HG03045 (cell line): ENCODE data around the gene ADGRG1.

Experiments used
- ATAC-seq: cut with Tn5 transposase; IDR thresholded peaks from one replicate; pipeline ENCODE4 v1.9.1; 2021; ENCODE audit warnings: mild to moderate bottlenecking, moderate library complexity; ENCODE audit not compliant: unreplicated experiment

ADGRG1 gene

DNA sequence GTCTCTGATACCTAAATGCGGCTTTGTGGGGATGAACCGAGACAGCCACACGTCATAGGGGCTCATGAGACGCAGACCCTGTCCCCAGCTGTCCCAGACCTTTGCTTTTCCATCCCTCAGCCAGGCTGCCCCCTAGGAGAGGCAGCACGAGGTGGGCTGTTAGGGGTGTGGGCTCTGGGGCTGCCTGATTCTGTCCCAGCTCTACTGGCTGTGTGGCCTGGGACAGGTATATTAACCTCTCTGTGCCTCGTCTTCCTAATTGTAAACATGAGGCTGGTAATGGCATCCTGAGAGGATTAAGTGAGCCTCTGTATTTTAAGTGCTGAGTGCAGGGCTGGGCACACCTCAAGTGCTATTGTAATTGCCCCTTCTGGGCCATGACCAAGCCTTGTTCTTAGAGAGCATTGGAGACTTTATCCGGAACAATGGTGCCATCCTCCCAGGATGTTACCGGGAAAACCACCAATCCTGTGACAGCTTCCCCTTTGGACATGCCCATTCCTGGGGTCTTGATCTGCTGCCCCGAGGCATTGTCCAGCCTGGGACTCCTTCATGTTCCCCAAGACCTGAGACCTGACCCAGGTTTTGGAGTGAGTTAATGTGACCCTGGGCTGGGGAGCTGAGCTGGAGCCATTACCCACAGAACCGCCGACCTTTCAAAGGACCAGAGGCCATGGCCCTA, 5.1 kb downstream of the ADGRG1 start:
- ATAC-seq = no peak

GRCh38 chr16:57634171-57634570, 5.7 kb downstream of the ADGRG1 start:
- no peak for ATAC-seq

DNA sequence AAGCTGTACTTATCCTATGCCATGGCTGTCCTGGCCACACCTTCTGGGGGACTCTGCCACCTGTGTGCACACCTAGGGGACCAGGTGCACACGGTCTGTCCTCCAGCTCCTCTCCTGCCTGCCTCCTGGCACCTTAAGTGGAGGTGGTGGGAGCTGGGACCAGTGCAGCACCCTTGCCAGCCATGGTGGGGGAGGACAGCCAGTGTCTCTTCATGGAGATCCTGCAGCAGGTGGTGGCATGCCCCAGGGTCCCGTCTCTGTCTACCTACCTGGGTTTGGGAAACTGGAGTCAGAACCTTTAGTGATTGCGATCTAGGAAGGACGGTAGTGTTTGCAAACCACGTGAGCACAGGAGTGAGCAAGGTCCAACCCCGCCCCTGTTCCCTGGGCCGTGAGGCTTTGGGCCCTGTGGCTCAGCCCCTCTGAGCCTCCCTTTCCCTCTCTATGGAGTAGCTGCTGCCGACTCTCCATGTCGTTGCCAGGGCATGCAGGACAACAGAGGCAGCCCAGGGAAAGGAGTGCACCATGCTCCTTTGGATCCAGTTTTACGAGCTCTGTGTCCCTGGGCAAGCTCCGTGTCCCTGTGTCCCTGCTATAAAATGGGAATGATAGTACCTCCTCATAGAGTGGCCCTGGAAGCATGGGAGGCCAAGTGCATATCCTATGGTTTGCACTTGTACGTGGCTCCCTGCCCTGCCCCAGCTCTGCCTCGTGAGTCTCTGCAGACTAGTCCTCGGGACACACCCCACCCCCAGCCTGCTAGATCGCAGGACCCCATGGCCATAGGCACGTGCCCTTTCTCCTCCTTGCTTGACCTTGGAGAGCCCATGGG, 7.1 kb downstream of the ADGRG1 start:
- ATAC-seq = no peak

DNA sequence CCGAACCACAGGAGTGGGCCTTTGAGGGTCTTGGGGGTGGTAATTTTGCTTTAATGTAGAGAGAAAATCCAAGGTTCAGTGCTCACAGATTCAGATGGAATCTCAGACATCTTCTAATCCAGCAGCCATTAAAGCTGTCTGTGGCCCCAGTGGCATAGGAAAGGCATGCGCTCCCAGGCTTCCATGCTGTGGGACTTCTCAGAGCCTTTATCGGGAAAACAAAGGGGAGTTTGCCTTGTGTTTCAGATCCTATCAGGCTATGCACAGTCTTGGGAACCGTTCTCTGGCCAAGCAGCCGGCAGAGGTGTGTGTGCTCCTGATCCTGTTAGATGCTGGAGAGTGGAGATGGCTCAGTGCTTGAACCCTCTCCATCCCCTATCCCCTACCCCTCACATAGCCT, 7.8 kb downstream of the ADGRG1 start:
- ATAC-seq = no peak

DNA sequence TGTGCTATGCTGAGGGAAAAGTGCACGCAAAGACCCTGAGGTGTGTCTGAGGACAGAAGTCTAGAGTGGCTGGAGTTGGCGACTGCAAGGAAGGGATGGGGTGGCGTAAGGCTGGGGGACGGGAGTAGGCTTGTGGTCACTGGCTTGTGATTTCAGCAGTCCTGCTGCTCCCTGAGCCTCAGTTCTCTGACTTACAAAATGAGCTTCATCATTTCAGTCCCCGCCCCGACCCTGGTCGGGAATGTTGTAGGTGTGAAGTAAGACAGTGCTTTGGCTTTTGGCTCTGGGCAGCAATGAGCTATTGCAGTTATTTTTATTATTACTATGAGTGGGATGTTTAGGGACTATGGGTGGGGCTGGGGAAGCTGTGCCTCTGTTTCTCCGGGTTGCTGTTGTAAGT, 8.6 kb downstream of the ADGRG1 start:
- no peak for ATAC-seq

GRCh38 chr16:57637424-57637823, 9.0 kb downstream of the ADGRG1 start:
- ATAC-seq = no peak

GRCh38 chr16:57637965-57638364, 9.5 kb downstream of the ADGRG1 start:
- ATAC-seq = no peak

DNA sequence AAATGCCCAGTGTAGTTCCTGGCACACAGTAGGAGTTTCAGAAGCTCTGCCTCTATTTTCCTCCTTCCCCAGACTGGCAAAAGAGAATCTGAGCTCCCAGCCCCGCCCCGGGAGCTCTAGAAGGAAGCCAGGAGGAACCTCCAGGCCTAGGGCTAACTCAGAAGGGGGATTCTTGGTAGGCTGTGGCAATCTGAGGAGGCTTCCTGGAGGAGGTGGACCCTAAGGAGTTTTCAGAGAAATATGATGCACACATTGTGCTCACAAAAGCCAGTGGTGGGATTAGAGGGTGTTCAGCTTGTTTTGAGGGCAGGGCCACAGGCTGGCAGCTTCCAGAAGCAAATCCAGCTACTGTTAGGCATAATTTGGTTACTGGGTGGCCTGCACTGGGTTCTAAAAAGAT, 10.0 kb downstream of the ADGRG1 start:
- no peak for ATAC-seq

- no peak for ATAC-seq
Observed at GRCh38 chr16:57639172-57639887, 10.9 kb downstream of the ADGRG1 start.

- no peak for ATAC-seq
Observed at GRCh38 chr16:57640185-57640584, 11.8 kb downstream of the ADGRG1 start.

DNA sequence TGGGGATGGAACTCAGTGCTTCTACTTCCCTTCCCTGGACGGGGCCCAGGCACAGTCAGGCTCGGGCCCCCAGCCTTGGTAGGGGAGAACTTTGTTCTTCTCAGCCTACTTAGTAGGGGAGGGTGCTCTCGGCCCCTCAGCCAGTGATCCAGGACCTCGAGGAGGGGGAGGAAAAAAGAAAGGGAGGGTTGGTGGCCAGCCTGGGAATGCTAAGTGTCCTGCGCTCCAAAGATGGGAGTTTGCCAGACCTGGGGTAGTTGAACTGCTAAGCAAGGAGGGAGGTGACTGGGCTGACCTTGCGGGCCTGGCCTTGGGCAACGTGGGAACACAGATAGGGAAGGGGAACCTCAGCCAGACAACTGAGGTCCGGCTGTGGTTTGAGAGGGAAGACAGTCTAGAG, 12.2 kb downstream of the ADGRG1 start:
- no peak for ATAC-seq

GRCh38 chr16:57642160-57643135, 14.0 kb downstream of the ADGRG1 start:
- ATAC-seq = no peak

DNA sequence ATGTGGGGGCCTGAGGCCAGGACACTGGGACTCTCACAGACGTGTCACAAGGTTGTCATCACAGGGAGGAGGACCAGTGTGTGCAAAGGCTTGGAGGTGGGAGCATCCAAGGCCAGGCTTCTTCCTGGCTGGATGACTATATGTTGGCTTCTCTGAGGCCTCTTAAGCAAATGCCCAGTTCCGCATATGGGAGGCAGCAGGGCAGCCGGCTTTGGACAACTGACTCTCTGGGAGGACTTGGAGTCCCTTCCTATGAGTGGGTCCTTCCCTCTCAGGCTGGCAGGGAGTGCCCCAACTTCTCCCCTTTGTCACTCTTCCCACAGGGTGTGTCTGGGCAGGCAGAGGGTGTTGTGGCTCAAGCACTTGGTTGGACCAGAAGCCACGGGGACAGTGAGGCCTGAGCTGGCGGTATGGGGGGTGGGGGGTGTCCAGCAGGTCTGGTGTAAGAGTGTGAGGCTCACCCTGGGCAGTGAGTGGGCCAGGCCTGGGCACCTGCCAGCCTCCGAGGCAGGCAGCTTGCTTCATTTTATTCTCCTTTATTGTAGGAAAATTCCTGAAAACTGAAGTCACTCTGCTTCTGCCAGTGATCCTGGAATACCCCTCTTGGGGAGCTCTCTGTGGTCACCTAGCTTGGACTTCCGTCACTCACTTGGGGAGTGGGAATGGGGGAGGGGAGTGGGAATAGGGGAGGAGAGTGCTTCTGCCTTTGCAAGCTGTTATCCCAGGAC, 14.9 kb downstream of the ADGRG1 start:
- ATAC-seq = no peak

- ATAC-seq = no peak
Observed at GRCh38 chr16:57643910-57644309, 15.5 kb downstream of the ADGRG1 start.

DNA sequence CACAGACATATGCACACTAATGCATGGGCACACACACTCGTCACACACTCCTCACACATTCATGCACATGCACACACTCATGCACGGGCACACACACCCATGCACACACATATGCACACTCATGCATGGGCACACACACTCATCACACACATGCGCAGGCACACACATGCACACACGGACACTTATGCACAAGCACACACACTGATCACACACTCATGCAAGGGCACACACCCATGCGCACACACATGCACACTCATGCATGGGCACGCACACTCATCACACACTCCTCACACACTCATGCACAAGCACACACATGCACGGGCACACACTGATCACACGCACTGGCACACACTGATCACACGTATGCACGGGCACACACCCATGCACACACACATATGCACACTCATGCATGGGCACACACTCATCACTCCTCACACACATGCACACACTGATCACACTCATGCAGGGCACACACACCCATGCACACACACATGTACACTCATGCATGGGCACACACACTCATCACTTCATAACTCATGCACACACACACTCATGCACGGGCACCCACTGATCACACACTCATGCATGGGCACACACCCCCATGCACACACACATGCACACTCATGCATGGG, 16.1 kb downstream of the ADGRG1 start:
- ATAC-seq = no peak

GRCh38 chr16:57645169-57645568, 16.7 kb downstream of the ADGRG1 start:
- ATAC-seq = no peak

GRCh38 chr16:57645691-57646387, 17.4 kb downstream of the ADGRG1 start:
- no peak for ATAC-seq

GRCh38 chr16:57646388-57647039, 18.1 kb downstream of the ADGRG1 start:
- ATAC-seq = no peak
